Body of pancreas (tissue), 4 donors: ENCODE results near the gene BAAT.

Experiments used
- POLR2A ChIP-seq, 3 donors: fragments of 450-650 bp; IDR thresholded peaks; one replicate each; pipeline ENCODE4 v1.6.1; 2016; ENCODE audit warnings: antibody characterized with exemption in 3 of 3, mild to moderate bottlenecking in 2 of 3
- TF ChIP-seq, protein P1 (sequence below), 7 experiments: fragments of 450-650 bp in 4 of 7; fragments of 200-600 bp in 3 of 7; sonication (generic) in 3 of 7; IDR thresholded peaks; one replicate each; pipeline ENCODE4 v1.5.1; 2016 to 2019; ENCODE audit warnings: antibody characterized with exemption in 7 of 7

DNA sequence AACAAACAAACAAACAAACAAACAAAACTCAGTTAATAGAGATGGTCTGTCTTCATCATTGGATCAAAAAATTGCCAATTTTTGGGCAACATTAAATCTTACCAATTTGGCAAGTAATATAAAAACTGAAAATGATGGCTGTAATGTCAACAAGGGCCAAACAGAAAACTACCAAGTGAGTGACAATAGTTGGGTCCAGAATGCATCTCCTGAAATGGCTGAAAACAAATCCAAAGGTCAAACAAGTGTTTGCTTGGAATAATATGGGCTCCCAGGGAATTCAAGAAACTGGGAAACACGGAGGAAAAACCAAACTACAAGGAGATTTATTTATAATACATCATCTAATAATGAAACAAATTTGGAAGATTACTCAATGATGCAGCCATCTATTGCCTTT is 25.1 kb downstream of the BAAT start:
- TF ChIP-seq, protein P1, sequence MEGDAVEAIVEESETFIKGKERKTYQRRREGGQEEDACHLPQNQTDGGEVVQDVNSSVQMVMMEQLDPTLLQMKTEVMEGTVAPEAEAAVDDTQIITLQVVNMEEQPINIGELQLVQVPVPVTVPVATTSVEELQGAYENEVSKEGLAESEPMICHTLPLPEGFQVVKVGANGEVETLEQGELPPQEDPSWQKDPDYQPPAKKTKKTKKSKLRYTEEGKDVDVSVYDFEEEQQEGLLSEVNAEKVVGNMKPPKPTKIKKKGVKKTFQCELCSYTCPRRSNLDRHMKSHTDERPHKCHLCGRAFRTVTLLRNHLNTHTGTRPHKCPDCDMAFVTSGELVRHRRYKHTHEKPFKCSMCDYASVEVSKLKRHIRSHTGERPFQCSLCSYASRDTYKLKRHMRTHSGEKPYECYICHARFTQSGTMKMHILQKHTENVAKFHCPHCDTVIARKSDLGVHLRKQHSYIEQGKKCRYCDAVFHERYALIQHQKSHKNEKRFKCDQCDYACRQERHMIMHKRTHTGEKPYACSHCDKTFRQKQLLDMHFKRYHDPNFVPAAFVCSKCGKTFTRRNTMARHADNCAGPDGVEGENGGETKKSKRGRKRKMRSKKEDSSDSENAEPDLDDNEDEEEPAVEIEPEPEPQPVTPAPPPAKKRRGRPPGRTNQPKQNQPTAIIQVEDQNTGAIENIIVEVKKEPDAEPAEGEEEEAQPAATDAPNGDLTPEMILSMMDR (IDR thresholded peaks at IDR 0.05): no peak
- no peak for TF ChIP-seq POLR2A (IDR thresholded peaks at IDR 0.05)
